ENCODE results near the gene PDE7B.

PDE7B gene

GRCh38 chr6:136232701-136233100 is 381.2 kb downstream of the PDE7B start:
- Histone ChIP-seq H3K4me1 (ENCODE audit: control insufficient read depth, insufficient read depth, low read length) (no peaks in the 10 kb centered on the region), H3K27ac (ENCODE audit: extremely low read depth, low read depth, low read length) (no peak overlapping the region), H3K36me3 (ENCODE audit: control insufficient read depth in 2 of 2, insufficient read depth in 1 of 2, low read length in 2 of 2) (peaks cover 10 to 27% of the 10 kb centered on the region in 2 experiments; a peak in 2 of 3 replicates), H3K9me3 (ENCODE audit: control insufficient read depth, insufficient read depth, low read depth, low read length) (no peaks in the 10 kb centered on the region), H3K4me3 (ENCODE audit: low read depth, low read length) (no peak overlapping the region)
- ChIA-PET CTCF (no interaction called here), POLR2A (no interaction called here)
- TF ChIP-seq ZNF248 (tag by site-specific recombination; IDR thresholded peaks at IDR 0.05): no peak
- TF ChIP-seq MYNN (tag by site-specific recombination; IDR thresholded peaks at IDR 0.05; ENCODE audit: borderline replicate concordance): no peak
- no peak for TF ChIP-seq ZNF10 (tag by site-specific recombination; IDR thresholded peaks at IDR 0.05)
- TF ChIP-seq GLIS1 (tag by site-specific recombination; IDR thresholded peaks at IDR 0.05): no peak
- no peak for TF ChIP-seq ZNF521 (tag by site-specific recombination; IDR thresholded peaks at IDR 0.05)
- no peak for TF ChIP-seq ZNF239 (tag by site-specific recombination; IDR thresholded peaks at IDR 0.05)
- no peak for TF ChIP-seq ZBTB44 (tag by site-specific recombination; IDR thresholded peaks at IDR 0.05)
- TF ChIP-seq ATF2 (tag by site-specific recombination; IDR thresholded peaks at IDR 0.05; ENCODE audit: low read depth): no peak
- no peak for TF ChIP-seq MEIS1 (CRISPR knock-in tag; IDR thresholded peaks at IDR 0.05; ENCODE audit: borderline replicate concordance)
- TF ChIP-seq IKZF3 (tag by site-specific recombination; IDR thresholded peaks at IDR 0.05): no peak
- no peak for TF ChIP-seq ZNF843 (tag by site-specific recombination; IDR thresholded peaks at IDR 0.05)
- TF ChIP-seq ZNF211 (tag by site-specific recombination; IDR thresholded peaks at IDR 0.05; ENCODE audit: low read depth): no peak
- TF ChIP-seq SP3 (tag by site-specific recombination; IDR thresholded peaks at IDR 0.05): no peak
- no peak for TF ChIP-seq ZNF341 (tag by site-specific recombination; IDR thresholded peaks at IDR 0.05; ENCODE audit: low read depth)

- Histone ChIP-seq H3K4me3 (ENCODE audit: low read depth, low read length) (no peak overlapping the region), H3K9me3 (ENCODE audit: control insufficient read depth, insufficient read depth, low read depth, low read length) (no peaks in the 10 kb centered on the region), H3K4me1 (ENCODE audit: control insufficient read depth, insufficient read depth, low read length) (no peaks in the 10 kb centered on the region), H3K36me3 (ENCODE audit: control insufficient read depth in 2 of 2, insufficient read depth in 1 of 2, low read length in 2 of 2) (peaks cover 30 to 47% of the 10 kb centered on the region in 2 experiments), H3K27ac (ENCODE audit: extremely low read depth, low read depth, low read length) (no peak overlapping the region)
- ChIA-PET POLR2A (interaction anchor here (1.7 kb wide), 1 partner anchor 15 kb away, joined by 3 read pairs; the partner anchor contains the start of gene MTFR2), CTCF (interaction anchor here (0.6 to 4.3 kb wide), 4 partner anchors 8 to 316 kb away, joined by 3 to 32 read pairs (median 3); no protein-coding TSS in a partner anchor)
- TF ChIP-seq ZNF184 (tag by site-specific recombination; IDR thresholded peaks at IDR 0.05): peak; percentile 49; the same call in 1 of the 2 replicates
- TF ChIP-seq ZNF211 (tag by site-specific recombination; IDR thresholded peaks at IDR 0.05; ENCODE audit: low read depth): no peak
- TF ChIP-seq ZNF776 (tag by site-specific recombination; IDR thresholded peaks at IDR 0.05; ENCODE audit: borderline replicate concordance): no peak
- no peak for TF ChIP-seq ZIC2 (tag by site-specific recombination; IDR thresholded peaks at IDR 0.05)
- no peak for TF ChIP-seq ZNF19 (tag by site-specific recombination; IDR thresholded peaks at IDR 0.05; ENCODE audit: low read depth)
- no peak for TF ChIP-seq ZBTB21 (tag by site-specific recombination; IDR thresholded peaks at IDR 0.05)
- TF ChIP-seq OSR2 (tag by site-specific recombination; IDR thresholded peaks at IDR 0.05): 0 out of 2 replicates have a peak, but pooled peaks have one; percentile 16
- TF ChIP-seq ZBTB1 (tag by site-specific recombination; IDR thresholded peaks at IDR 0.05): no peak
- 0 out of 2 replicates have a peak, but pooled peaks have one; percentile 20 for TF ChIP-seq ZNF366 (tag by site-specific recombination; conservative IDR thresholded peaks at IDR 0.05)
- TF ChIP-seq ZNF544 (tag by site-specific recombination; IDR thresholded peaks at IDR 0.05): no peak
- no peak for TF ChIP-seq ZNF623 (tag by site-specific recombination; IDR thresholded peaks at IDR 0.05)
- TF ChIP-seq, protein P1, sequence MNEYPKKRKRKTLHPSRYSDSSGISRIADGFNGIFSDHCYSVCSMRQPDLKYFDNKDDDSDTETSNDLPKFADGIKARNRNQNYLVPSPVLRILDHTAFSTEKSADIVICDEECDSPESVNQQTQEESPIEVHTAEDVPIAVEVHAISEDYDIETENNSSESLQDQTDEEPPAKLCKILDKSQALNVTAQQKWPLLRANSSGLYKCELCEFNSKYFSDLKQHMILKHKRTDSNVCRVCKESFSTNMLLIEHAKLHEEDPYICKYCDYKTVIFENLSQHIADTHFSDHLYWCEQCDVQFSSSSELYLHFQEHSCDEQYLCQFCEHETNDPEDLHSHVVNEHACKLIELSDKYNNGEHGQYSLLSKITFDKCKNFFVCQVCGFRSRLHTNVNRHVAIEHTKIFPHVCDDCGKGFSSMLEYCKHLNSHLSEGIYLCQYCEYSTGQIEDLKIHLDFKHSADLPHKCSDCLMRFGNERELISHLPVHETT (tag by site-specific recombination; IDR thresholded peaks at IDR 0.05): no peak
- TF ChIP-seq ZNF629 (tag by site-specific recombination; IDR thresholded peaks at IDR 0.05): peak; percentile 67
Measured at GRCh38 chr6:136235233-136235564, 383.7 kb downstream of the PDE7B start.

All from HEK293 (cell line).